SU-DHL-6 (cell line): ENCODE data around the gene FBXO41.

Experiments used
- EZH2phosphoT487 ChIP-seq: fragments of 200-600 bp; sonication (generic), shearing (Covaris generic); conservative IDR thresholded peaks from 2 replicates; pipeline ENCODE4 v1.6.1; 2018; ENCODE audit warnings: mild to moderate bottlenecking, antibody characterized with exemption, low read length, moderate library complexity, mixed read lengths
- TF ChIP-seq, protein P1 (sequence below): fragments of 200-600 bp; sonication (generic); IDR thresholded peaks from one replicate; pipeline ENCODE4 v1.5.1; 2017; ENCODE audit warnings: antibody characterized with exemption, mild to moderate bottlenecking, low read length, moderate library complexity; ENCODE audit not compliant: insufficient read depth, poor library complexity, severe bottlenecking

GRCh38 chr2:73259276-73259675 is 25.0 kb downstream of the FBXO41 start:
- TF ChIP-seq, protein P1, sequence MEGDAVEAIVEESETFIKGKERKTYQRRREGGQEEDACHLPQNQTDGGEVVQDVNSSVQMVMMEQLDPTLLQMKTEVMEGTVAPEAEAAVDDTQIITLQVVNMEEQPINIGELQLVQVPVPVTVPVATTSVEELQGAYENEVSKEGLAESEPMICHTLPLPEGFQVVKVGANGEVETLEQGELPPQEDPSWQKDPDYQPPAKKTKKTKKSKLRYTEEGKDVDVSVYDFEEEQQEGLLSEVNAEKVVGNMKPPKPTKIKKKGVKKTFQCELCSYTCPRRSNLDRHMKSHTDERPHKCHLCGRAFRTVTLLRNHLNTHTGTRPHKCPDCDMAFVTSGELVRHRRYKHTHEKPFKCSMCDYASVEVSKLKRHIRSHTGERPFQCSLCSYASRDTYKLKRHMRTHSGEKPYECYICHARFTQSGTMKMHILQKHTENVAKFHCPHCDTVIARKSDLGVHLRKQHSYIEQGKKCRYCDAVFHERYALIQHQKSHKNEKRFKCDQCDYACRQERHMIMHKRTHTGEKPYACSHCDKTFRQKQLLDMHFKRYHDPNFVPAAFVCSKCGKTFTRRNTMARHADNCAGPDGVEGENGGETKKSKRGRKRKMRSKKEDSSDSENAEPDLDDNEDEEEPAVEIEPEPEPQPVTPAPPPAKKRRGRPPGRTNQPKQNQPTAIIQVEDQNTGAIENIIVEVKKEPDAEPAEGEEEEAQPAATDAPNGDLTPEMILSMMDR = no peak
- no peak for TF ChIP-seq EZH2phosphoT487
